NOMO-1 treated with DMSO at 0.1 percent for 48 hours (cell line): ENCODE measurements around the gene MEX3D.

Experiments
- DNase-seq: peaks from one replicate; lab custom pipeline; 2025; ENCODE audit not compliant: unreplicated experiment; lab: John Stamatoyannopoulos, UW

The MEX3D gene

DNA sequence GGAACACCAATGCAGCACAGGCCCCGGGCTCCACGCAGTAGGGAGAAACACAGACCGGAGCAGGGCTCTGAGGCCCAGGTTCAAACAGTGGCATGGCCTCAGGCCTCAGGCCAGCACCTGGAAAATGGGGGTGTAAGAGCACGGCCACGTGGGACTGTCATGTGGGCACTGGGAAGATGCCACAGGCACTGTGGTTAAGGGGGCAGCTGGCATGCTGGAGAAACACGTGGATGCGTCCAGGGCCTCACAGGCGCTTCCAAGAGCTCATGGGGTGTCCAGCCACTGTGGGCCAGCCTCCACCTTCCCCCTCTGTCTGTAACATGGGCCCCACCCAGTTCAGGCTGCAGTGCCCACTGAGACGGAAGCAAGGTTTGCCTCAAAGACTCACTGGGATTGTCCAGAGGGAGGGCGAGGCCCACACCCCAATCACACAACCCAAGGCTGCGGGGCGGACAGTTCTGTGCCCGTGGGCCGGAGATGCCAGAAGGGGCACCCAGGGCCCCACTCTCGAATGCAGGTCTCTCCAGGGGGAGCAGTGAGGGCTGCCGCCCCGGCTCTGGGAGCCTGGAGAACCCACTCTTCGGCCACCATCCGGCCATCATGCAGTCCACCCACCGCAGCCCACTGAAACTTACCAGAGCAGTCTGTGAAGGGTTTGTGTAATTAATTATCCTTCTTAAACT lies 30.8 kb upstream of the MEX3D start:
- no peak for DNase-seq

DNA sequence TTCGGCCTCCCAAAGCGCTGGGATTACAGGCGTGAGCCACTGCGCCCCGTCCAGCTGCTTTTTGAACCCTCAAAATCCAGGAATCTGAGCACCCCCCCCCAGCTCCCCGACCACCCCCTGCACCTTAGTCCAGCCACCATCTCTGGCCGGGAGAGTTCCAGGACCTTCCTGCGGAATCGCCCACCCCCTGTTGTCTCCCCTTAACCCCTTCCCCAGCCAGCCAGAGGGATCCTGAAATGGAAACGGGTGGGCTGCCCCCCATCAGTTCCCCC lies 25.3 kb upstream of the MEX3D start:
- no peak for DNase-seq

DNA sequence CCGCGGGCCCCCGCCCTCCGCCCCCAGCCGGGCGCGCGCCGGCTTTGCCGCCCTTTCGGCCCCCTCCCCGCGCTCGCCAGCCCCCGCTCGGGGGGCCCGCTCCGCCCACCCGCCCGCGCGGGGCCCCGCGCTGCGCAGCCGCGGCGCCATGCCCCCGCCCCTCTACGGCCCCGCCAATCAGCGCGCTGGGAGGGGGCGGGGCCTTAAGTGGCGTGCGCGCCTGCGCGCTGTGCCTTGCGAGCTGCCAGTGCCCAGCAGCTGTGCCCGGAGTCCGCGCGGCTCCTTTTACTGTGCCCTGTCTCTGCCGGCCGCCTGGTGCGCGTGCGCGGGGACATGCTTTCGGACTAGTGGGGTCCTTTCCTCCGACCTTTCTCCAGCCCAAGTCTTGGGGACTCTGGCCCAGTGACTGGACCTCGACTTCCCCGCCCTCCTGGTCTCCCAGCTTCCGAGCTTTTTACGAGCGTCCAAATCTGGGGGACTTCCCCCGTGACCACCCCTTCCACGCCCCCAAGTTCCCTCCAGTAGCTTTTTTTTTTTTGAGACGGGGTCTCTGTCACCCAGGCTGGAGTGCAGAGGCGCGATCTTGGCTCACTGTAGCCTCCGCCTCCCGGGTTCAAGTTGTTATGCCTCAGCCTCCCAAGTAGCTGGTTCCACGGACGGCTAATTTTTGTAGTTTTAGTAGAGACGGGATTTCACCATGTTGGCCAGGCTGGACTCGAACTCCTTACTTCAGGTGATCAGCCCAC lies 24.8 kb upstream of the MEX3D start, which contains the start of gene MBD3:
Gene MBD3 (minus strand): TSS at position 111 of the 746 bp plus-strand sequence. CDS start 234 bp downstream, outside the sequence.
- DNase-seq, result peak; percentile 84

DNA sequence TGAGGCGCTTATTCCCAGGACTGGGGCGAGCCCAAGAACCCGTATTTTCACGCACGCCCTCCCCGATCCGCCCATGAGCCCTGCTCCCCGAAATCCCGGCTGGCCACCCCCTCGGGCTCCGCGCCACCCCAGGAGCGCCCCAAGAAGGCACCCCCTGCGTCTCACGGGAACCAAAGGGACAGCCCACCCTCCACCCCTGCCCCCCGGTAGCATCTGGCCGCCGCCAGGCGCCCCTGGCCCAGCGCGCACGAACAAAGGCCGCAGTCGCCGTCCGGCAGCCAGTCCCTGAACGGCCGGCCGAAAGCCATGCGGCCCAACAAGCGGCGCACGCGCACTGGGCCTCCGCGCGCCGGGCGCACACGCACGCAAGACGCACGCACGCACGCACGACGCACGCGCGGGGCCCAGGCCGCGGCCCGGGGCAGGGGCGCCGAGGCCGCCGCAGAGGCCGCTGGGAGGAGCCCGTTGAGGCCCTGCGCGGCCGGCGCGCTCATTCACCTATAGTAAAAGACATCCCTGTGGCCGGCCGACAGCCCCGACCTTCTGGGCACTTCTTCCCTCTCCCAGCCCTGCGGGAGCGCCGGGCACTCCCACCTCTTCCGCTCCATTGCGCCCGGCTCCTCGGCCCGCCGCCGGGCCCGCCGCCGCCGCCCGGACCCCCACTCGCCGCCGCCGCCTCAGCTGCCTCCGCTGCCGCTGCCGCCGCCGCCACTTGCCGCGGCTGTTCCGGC lies 24.1 kb upstream of the MEX3D start:
- DNase-seq, result peak; percentile 75

DNA sequence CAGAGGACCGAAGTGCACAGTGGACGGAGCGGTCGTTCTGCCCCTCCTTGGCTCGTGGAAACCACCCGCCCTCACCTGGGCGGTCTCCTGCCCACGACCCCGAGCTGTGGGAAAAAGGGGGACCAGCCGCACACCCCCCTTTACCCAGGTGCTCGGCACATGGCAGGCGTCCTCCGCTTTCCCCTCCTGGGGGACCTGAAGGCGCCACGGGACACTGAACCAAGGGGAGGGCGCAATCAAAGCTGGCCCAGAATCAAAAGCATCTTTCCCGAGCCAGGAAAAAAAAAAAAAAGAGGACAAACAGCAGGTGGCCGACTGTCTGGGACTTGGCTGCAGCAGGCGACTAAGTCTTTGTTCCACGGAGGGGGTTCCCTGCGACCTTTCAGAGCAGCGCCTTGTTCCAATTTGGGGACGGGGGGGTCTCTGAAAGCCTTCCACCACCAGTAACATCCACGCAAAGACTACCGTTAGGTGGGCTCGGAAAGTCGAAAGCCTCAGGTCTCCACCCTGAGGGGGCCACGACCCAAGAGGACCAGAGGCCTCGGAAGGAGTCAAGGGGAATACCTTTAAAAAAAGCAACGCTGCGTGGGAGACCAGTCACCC lies 23.4 kb upstream of the MEX3D start:
- DNase-seq, result no peak

DNA sequence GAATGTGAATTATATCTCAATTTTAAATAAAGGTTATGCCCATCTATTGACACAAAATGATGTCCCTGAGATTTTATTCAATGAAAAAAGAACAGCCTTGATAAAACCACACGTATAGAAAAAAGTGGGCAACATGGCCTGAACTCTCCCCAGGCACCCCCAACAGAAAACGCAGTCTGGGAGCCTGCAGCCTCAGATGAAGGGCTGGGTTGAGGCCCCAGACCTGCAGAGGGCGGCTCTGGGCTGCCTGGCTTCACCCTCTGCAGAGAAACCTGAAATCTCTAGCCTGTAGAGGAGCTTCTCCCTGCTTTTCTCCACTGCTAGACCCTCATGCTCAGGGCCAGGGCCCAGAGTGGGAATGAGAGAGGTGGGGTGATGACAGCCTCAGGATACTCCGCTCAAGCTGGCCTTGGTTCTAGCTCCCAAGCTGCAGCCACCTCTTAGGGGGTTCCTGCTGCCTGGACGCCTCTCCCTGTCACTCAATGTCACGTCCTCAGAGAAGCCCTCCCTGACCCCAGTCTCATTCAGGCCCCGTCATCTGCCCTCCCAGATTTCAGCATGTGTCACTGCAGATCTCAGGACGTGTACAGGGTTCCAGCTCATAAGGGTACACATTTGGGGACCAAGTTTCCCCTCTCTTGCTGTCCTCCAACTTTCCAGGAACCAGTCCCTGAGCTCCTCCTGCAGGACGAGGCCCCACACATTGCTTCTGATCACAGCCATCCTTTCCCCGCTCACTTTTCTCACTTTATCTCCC lies 22.7 kb upstream of the MEX3D start:
- DNase-seq, result no peak

DNA sequence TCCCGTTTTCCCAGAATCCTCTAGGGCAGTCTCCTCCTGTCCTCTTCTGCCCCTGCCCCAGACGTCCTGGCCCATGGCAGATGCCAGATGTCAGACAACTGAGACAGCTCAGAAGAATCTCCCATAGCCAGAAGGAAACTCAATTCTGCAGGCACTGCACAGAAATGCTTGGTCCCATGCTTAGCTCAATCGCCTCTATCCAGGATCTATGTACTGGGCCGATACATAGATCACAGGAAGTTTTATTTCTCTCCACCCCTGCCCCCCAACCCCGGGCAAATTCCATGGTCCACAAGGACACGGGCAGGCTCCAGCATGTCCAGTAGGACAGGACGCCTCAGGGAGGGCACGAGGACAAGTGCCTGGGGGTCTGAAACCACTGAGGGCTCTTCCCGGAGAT lies 19.7 kb upstream of the MEX3D start:
- no peak for DNase-seq

DNA sequence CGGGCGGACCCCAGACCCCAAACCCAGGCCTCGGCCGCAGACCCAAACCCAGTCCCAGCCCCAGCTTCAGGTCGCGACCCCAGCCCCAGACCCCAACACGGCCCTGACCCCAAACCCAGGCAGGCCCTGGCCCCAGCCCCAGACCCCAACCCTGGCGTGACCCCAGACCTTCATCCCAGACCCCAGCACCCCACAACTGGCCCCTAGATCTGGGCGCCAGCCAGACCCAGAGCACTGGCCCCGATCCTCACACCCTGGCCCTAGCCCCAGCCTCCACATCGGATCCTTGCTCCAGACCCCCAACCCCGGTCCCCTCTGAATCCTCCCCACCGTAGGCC lies 17.1 kb upstream of the MEX3D start:
- no peak for DNase-seq

DNA sequence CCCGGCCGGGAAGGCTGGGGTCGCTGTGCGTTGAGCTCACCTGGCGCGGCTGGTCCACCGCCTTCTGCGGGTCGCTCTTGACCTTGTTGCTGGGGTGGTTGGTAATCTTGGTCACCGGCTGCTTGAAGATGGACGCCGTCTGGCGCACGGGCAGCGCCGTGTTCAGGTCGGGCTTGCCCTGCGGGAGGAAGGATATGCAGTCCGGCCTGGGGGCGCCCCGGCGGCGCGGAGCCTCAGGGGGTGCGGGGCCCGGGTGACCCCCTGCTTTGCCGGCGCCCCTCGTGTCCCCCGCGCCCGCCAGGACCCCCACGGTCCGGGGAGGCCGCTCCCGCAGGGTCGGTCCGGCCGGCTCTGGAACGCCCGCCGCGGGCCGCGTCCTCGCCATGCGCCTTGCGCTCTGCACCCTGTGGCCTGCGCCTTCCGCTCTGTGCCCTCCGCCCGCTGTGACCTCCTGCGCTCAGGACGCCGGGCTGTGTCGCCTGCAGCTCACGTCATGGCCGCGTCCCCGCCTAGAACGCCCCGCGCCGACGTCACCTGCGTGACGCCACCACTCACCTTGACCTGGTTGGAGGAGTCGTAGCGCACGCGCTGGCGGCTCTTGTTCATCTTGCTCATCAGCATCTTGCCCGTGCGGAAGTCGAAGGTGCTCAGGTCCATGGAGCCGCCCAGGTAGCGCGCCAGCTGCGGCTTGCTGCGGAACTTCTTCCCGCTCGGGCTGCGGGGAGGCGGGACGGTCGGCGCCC lies 16.5 kb upstream of the MEX3D start:
- no peak for DNase-seq

DNA sequence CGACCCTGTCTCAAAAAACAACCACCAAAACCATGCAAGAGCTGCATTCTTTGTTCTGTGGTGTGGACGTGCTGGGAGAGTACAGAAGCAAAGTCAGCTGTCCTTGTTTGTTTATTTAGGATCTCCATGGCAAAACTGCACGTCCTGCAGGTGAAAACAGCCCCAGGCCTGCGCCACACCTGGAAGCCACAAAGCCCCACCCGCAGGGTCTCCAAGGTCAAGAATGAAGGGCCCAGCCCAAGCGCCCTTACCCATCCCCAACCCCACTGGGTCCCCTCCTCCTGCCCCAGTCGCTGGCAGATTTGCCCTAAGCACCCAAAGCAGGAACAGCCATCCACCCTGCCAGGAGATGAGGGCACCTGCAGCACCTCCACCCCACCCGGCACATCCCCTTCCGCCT lies 14.1 kb upstream of the MEX3D start:
- no peak for DNase-seq

DNA sequence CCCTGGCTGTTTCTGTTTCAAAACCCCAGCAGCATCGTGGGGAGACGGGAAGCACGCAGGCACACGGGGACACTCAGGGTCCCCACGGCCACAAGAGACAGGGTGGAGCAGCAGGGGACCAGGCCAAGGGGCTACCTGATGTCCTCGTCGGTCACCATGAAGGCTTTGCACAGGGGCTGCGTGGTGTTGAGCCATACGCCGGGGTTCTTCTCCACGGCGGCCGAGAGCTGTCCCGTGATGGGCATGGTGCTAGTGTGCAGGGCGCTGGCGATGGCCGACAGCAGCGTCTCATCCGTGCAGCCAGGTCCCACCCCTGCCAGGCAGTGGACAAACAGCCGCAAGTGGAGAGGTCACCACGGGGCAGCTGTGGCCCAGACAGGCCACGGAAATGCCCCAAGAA lies 12.8 kb upstream of the MEX3D start:
- no peak for DNase-seq

DNA sequence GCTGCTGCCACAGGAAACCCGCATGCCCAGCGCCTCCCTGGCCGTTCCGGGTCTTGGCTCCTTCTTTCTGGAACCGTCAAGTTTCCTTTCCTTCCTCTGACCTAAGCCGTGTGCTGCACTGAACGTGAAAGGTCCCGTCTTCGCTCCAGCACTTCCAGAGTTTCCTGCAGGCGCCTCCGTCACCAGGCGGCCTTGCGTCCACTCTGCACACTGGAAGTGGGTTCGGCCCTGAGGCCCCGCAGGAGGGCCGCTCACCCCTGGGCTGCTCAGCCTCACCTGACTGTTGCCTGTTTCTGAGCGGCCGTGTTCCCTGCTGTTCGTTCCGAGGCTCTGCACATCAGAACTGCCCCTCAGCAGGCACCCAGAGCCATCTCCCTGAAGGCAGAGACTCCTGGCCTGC lies 12.3 kb upstream of the MEX3D start:
- DNase-seq, result no peak

DNA sequence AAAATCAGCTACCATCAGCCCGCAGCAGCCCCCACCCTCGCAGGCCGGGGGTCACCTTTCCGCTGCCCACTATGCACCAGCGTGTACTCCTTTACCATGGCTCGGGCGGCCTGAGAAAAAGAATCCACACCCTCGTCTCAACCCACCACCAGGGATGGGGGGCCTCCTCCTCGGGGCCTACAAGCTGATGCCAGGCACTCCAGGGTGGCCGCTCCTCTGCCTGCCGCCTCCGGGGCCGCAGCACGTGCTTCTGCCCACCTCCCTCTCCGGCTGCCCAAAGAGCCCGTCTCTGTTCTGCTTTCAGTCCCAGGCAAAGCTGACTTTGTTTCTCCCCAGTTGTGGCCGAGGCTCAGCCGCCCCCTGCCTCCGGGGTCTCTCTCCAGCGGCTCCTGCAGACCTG lies 11.1 kb upstream of the MEX3D start:
- DNase-seq, result no peak

DNA sequence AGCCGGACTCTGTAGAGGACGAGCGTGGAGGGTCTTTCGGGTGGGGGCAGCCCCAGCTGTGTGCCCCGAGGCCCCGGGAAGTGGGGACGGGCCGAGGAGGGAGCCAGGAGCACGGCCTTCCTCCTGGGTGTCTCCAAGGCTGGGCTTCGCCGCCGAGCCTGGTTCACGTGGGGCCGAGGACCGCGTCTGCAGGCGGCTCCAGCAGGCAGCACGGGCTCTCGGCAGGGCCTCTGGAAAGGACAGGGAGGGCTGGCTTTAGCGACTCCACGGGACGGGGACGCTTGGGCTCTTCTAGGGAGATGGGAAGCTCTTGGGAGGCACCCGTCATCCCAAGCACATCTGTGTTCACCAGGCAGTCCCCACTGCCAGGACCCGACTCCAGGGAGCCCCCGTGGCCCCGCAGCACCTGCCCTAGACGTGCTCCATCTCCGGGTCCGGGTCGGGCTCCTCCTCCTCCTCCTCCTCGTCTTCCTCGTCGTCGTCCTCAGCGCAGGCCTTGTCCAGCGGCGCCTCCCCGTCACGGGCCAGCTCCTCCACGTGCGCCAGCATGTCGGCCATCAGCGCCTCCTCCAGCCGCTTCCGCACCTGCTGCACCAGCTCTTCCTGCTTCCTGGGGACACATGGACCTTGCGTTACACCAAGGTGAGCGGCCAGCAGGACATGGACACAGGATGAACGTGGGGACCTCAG lies 9.9 kb upstream of the MEX3D start:
- DNase-seq, result no peak

DNA sequence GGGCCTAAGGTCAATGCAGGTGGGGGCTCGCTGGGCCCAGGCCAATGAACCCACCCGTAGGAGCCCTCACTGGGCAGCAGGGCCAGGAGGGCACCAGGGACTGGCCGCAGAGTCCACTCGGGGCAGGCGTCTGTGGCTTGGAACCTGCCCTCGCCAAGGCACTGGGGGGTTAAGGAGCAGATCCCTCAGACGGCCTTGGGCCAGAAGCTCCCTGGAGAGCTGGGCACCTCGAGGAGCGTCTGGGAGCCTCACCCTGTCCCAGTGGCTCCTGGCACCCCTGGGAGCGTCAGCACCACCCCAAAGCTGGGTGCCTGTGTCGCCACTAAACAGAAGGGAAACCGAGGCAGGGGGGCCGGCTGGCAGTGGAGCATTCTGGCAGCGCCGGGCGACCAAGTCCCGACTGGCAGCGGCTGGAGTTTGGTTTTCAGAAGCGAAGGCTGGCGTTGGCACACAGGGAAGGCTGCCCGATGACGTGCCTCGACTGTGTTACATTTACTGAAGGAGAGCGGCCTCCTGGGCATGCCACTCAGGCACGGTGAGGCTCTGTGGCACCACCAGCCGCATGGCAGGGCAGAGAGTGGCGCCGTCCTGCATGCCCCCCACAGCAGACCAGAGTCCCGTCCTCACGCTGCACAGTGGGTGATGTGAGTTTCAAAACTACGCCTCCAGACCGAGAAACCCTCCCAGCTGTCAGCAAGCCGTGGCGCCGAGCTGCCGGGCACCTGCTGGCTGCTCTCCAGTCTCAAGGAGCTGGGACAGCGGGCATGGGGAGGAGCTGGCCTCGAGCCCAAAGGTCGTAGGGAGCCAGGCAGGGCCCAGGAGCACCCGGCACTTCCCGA lies 9.2 kb upstream of the MEX3D start:
- DNase-seq, result no peak

DNA sequence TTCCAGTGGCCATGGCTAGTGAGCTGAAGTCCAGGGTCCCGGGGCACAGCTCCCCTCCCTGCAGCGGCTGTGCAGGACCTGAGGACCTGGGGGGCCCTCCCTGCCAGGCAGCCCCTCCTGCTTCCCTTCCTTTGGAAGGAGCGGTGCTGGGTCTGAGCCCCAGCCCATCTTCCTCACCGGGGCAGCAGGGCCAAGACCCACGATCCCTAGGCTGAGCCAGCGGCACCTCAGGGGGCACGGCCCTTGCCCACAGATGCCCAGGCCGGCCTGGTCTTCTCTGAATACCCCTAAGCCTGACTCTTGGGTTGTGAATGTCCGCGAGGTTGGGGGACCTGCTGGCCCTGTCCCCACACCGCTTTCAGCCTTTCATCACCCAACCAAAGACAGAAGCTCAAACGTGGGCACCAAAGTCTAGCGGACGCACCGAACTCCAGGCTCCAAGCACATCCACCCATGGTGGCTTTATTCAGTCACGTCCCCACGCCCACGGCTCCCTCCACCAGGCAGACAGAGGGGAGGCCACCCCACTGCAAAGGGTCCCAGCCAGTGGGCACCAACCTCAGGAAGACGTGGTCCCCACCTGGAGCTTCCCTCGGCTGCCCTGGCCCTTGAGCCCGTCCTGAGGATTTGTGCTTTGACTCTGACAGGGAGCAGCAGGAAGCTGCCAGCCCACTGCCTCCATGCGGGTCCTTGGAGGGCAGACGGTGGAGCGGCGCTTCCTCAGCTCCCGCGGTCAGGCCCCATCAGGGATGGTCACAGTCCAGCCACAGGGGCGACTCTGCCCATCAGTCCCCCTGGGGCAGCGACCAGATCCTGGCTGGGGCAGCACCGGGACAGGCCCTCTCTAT lies 8.3 kb upstream of the MEX3D start:
- DNase-seq, result no peak

DNA sequence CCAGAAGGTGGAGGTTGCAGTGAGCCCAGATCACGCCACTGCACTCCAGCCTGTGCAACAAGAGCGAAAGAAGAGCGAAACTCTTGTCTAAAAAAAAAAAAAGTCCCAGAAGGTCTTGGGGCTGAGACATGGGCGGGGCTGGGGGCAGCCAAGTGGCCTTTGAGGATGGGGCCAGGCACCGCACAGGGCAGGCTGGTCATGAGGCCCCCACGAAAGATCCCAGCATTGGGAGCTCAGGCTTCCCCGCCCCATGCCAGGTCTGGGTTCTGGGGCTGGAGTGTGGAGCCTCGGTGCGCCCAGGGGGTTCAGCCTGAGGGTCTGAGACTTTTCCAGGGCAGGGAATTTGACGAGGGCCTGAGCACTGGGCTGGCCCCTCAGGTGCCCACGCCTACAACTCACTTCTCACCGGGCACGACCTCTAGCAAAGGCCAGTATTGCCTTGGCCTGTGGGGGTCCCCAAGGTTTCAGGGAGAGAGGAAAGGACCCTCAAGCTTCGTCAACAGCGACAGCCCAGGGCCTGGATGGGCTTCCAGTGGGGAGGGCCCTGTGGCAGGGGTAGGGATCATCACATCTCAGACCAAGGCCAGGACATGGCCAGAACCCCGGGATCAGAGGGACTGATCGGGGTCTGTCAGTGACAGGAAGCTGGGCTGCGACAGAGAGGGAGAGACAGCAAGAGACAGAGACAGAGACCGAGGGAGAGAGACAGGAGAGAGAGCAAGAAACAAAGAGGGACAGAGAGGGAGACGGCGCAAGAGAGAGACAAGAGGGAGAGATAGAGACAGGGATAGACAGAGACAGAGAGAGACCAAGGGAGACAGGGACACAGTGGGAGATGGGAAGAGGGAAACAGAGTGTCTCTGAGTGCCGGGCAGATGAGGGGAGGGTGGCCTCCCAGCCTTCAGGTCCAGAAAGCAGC lies 7.5 kb upstream of the MEX3D start:
- DNase-seq, result no peak
